Chondrocyte (in vitro differentiated cells): ENCODE measurements around the gene HS3ST4. TPM values are rescaled to one million over a fixed set of nuclear protein-coding genes. Genes with fewer than 3 reads are reported as not detected.

Experiments
- DNase-seq: peaks from one replicate; pipeline ENCODE4 v3.0.0; 2021; ENCODE audit warnings: mixed read lengths, low spot score
- H3K27ac Mint-ChIP-seq: one replicate; pipeline ENCODE4 v1.8.0; 2021; ENCODE audit warnings: mild to moderate bottlenecking, moderate library complexity, mixed read lengths; ENCODE audit not compliant: unreplicated experiment
- H3K27me3 Mint-ChIP-seq: 2 replicates; pipeline ENCODE4 v1.8.0; 2021; ENCODE audit warnings: low read depth, mixed read lengths
- H3K36me3 Mint-ChIP-seq: 2 replicates; pipeline ENCODE4 v1.8.0; 2021; ENCODE audit warnings: low read depth, mixed read lengths
- H3K4me1 Mint-ChIP-seq: 2 replicates; pipeline ENCODE4 v1.8.0; 2021; ENCODE audit warnings: low read depth, mild to moderate bottlenecking, mixed read lengths
- H3K4me3 Mint-ChIP-seq: one replicate; pipeline ENCODE4 v1.8.0; 2021; ENCODE audit warnings: mild to moderate bottlenecking, moderate library complexity, mixed read lengths; ENCODE audit not compliant: unreplicated experiment
- H3K9me3 Mint-ChIP-seq: 2 replicates; pipeline ENCODE4 v1.8.0; 2021; ENCODE audit warnings: low read depth, mixed read lengths
- CTCF ChIP-seq: fragments of 200-600 bp; sonication (generic); IDR thresholded peaks from 2 replicates; pipeline ENCODE4 v1.5.0; 2021; ENCODE audit warnings: antibody characterized with exemption, mild to moderate bottlenecking, moderate library complexity
- total RNA-seq: library from RNA; stranded (reverse); gene quantifications from 3 replicates; pipeline ENCODE4 v1.2.1, GENCODE V29; 2021

Gene HS3ST4
- total RNA-seq, 1 donor from 2014 or later: not detected

- H3K27me3 Mint-ChIP-seq: no peaks in the 10 kb centered on the region
- no peak for TF ChIP-seq CTCF
- H3K4me3 Mint-ChIP-seq: no peak overlapping the region
- no peak overlapping the region for H3K27ac Mint-ChIP-seq
- no peaks in the 10 kb centered on the region for H3K4me1 Mint-ChIP-seq
- no peak for DNase-seq
- no peaks in the 10 kb centered on the region for H3K36me3 Mint-ChIP-seq
- H3K9me3 Mint-ChIP-seq: peaks cover 26% of the 10 kb centered on the region
Observed at GRCh38 chr16:25988882-25989281, 297.1 kb downstream of the HS3ST4 start.

- no peak for TF ChIP-seq CTCF
- DNase-seq: no peak
- Mint-ChIP-seq H3K4me3 (no peak overlapping the region), H3K27ac (no peak overlapping the region), H3K9me3 (peaks cover 17% of the 10 kb centered on the region), H3K4me1 (no peaks in the 10 kb centered on the region), H3K36me3 (no peaks in the 10 kb centered on the region), H3K27me3 (no peaks in the 10 kb centered on the region)
Observed at GRCh38 chr16:25996052-25996451, 304.3 kb downstream of the HS3ST4 start.

DNA sequence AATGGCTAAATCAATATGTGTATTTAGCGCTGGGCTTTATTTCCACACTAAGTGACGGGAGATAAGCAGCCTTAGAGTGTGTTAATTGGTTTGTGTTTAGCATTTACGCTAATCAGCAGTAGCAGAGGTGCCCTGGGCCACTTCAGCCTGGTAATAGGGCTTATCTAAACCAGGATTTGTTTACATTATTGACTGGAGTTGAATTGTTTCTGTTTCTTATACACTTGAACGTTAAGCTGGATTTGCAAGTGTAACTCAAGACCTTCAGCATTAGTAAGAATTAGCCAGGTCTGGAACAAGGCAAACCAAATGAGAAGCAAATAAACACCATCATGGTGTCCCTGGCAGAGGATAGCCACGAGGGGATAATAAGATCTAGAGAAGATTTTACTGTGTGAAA lies 313.6 kb downstream of the HS3ST4 start:
- no peak overlapping the region for H3K4me3 Mint-ChIP-seq
- no peak for TF ChIP-seq CTCF
- H3K9me3 Mint-ChIP-seq: peaks cover 41% of the 10 kb centered on the region
- no peaks in the 10 kb centered on the region for H3K36me3 Mint-ChIP-seq
- H3K27me3 Mint-ChIP-seq: no peaks in the 10 kb centered on the region
- H3K27ac Mint-ChIP-seq: no peak overlapping the region
- no peak for DNase-seq
- no peaks in the 10 kb centered on the region for H3K4me1 Mint-ChIP-seq

- peaks cover 33% of the 10 kb centered on the region for H3K9me3 Mint-ChIP-seq
- no peaks in the 10 kb centered on the region for H3K27me3 Mint-ChIP-seq
- TF ChIP-seq CTCF: no peak
- H3K27ac Mint-ChIP-seq: no peak overlapping the region
- no peak for DNase-seq
- no peaks in the 10 kb centered on the region for H3K36me3 Mint-ChIP-seq
- H3K4me1 Mint-ChIP-seq: no peaks in the 10 kb centered on the region
- H3K4me3 Mint-ChIP-seq: no peak overlapping the region
Observed at GRCh38 chr16:26012376-26012775, 320.6 kb downstream of the HS3ST4 start.

- no peak for DNase-seq
- no peaks in the 10 kb centered on the region for H3K27me3 Mint-ChIP-seq
- peaks cover 28% of the 10 kb centered on the region for H3K9me3 Mint-ChIP-seq
- H3K27ac Mint-ChIP-seq: no peak overlapping the region
- H3K4me1 Mint-ChIP-seq: no peaks in the 10 kb centered on the region
- H3K4me3 Mint-ChIP-seq: no peak overlapping the region
- H3K36me3 Mint-ChIP-seq: no peaks in the 10 kb centered on the region
- no peak for TF ChIP-seq CTCF
Observed at GRCh38 chr16:26015776-26016175, 324.0 kb downstream of the HS3ST4 start.
